ENCODE measurements around the gene STMP1.
"Not testable (repeated sequence)": the region's sequence is repeated elsewhere in the genome, so short reads cannot be mapped to it uniquely, and the experiment has no call there.

STMP1 gene

GRCh38 chr7:135665042-135665441 is 2.7 kb downstream of the STMP1 start:
- DNase-seq = no peak

- DNase-seq = no peak
Measured at GRCh38 chr7:135666156-135666555, 3.8 kb downstream of the STMP1 start.

- no peak for DNase-seq
Measured at GRCh38 chr7:135666846-135667245, 4.5 kb downstream of the STMP1 start.

- not testable (repeated sequence) for DNase-seq
Measured at GRCh38 chr7:135667626-135668025, 5.3 kb downstream of the STMP1 start.

GRCh38 chr7:135668852-135669395 is 6.6 kb downstream of the STMP1 start:
- DNase-seq = not testable (repeated sequence)

GRCh38 chr7:135669774-135670173 is 7.5 kb downstream of the STMP1 start:
- no peak for DNase-seq

GRCh38 chr7:135670179-135670578 is 7.9 kb downstream of the STMP1 start:
- DNase-seq = no peak

GRCh38 chr7:135672560-135673359 is 10.4 kb downstream of the STMP1 start:
- DNase-seq = no peak

GRCh38 chr7:135673360-135673706 is 11.0 kb downstream of the STMP1 start:
- DNase-seq = no peak

- no peak for DNase-seq
Measured at GRCh38 chr7:135678612-135679575, 16.6 kb downstream of the STMP1 start.

GRCh38 chr7:135681762-135682161 is 19.4 kb downstream of the STMP1 start:
- DNase-seq = no peak

GRCh38 chr7:135682191-135682590 is 19.9 kb downstream of the STMP1 start:
- DNase-seq = no peak

GRCh38 chr7:135683609-135684008 is 21.3 kb downstream of the STMP1 start:
- no peak for DNase-seq

- DNase-seq = no peak
Measured at GRCh38 chr7:135684136-135684535, 21.8 kb downstream of the STMP1 start.

GRCh38 chr7:135684699-135685098 is 22.4 kb downstream of the STMP1 start:
- no peak for DNase-seq

GRCh38 chr7:135685306-135686084 is 23.2 kb downstream of the STMP1 start:
- no peak for DNase-seq

- no peak for DNase-seq
Measured at GRCh38 chr7:135687466-135687865, 25.2 kb downstream of the STMP1 start.

GRCh38 chr7:135690566-135690965 is 28.3 kb downstream of the STMP1 start:
- no peak for DNase-seq

- no peak for DNase-seq
Measured at GRCh38 chr7:135692055-135692454, 29.7 kb downstream of the STMP1 start.

- not testable (repeated sequence) for DNase-seq
Measured at GRCh38 chr7:135692606-135693005, 30.3 kb downstream of the STMP1 start.

- DNase-seq = no peak
Measured at GRCh38 chr7:135693558-135693957, 31.2 kb downstream of the STMP1 start.

GRCh38 chr7:135697276-135698049 is 35.1 kb downstream of the STMP1 start:
- no peak for DNase-seq

Data from activated CD4-positive, alpha-beta T cell treated with anti-CD3 and anti-CD28 coated beads for 1 hour (primary cell).